GM12891 (cell line): ENCODE results near the gene ACER3.

Experiments used
- POLR2A ChIP-seq: IDR thresholded peaks from 2 replicates; pipeline ENCODE4 v1.6.1; 2011; ENCODE audit warnings: low read depth, low read length, control low read depth
- POLR2AphosphoS5 ChIP-seq: IDR thresholded peaks from 2 replicates; pipeline ENCODE4 v1.6.1; 2011; ENCODE audit warnings: low read depth, low read length, control low read depth

GRCh38 chr11:77044356-77044755 is 183.6 kb downstream of the ACER3 start:
- TF ChIP-seq POLR2AphosphoS5 (no peak), POLR2A (no peak)
